HL-60/S4 (cell line): ENCODE data around the gene LRP1B.
"Not testable (repeated sequence)": the region's sequence is repeated elsewhere in the genome, so short reads cannot be mapped to it uniquely, and the experiment has no call there.

Experiments
- in situ Hi-C: fragments of 300-500 bp; cut with MboI; formaldehyde crosslinking; loops from 2 replicates; pipeline ENCODE4 v1.14.3; 2022; ENCODE audit warnings: low sequenced_read_pairs

LRP1B gene

GRCh38 chr2:141201016-141201565 lies 929.7 kb downstream of the LRP1B start:
- in situ Hi-C loops: no loop called here

DNA sequence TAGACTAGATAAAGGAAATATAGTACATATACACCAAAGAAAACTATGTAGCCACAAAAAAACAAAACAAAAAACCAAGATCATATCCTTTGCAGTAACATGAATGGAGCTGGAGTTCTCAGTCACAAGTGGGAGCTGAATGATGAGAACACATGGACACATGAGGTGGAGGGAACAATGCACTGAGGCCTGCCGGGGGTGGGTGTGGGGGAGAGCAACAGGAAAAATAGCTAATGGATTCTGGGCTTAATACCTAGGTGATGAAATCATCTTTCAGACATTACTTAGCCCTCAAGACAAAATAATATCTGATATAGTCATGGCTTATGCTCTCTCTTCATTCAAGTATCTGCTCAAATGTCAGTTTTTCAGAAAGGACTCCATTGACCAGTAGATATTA lies 930.6 kb downstream of the LRP1B start:
- in situ Hi-C loops: no loop called here

- in situ Hi-C loops: no loop called here
Observed at GRCh38 chr2:141199711-141200110, 931.1 kb downstream of the LRP1B start.

DNA sequence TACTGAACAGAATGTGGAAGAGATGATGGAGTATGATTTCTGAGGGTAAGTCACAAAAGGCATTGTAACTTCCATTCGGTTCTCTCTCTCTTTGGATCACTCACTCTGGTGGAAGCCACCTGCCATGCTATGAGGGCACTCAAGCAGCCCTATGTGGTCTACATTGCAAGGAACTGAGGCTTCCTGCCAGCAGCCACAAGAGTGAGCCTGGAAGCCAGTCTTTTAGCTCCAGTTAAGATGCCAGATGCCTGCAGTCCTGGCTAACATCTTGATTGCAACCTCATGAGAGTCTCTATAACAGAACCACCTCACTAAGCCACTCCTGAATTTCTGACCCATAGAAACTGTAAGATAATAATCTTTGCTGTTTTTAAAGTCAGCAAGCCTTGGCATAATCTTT lies 935.7 kb downstream of the LRP1B start:
- in situ Hi-C loops: no loop called here

GRCh38 chr2:141187075-141187439 lies 943.8 kb downstream of the LRP1B start:
- in situ Hi-C loops: no loop called here

GRCh38 chr2:141186413-141187074 lies 944.3 kb downstream of the LRP1B start:
- in situ Hi-C loops: no loop called here

- in situ Hi-C loops: no loop called here
Observed at GRCh38 chr2:141182246-141182645, 948.6 kb downstream of the LRP1B start.

DNA sequence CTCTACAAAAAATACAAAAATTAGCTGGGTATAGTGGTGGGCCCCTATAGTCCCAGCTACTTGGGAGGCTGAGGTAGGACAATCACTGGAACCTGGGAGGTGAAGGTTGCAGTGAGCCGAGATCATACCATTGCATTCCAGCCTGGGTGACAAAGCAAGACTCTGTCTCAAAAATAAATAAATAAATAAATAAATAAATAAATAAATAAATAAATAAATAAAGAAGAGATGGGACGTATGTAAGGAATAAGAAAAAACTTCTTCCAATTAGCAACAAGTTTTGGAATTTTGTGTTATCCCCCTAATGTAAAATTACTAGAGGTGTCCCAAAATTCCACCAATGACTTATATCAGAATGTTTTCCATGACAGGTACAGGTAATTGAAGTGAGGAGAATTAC lies 961.7 kb downstream of the LRP1B start:
- in situ Hi-C loops: not testable (repeated sequence)

GRCh38 chr2:141162314-141162713 lies 968.5 kb downstream of the LRP1B start:
- in situ Hi-C loops: no loop called here

DNA sequence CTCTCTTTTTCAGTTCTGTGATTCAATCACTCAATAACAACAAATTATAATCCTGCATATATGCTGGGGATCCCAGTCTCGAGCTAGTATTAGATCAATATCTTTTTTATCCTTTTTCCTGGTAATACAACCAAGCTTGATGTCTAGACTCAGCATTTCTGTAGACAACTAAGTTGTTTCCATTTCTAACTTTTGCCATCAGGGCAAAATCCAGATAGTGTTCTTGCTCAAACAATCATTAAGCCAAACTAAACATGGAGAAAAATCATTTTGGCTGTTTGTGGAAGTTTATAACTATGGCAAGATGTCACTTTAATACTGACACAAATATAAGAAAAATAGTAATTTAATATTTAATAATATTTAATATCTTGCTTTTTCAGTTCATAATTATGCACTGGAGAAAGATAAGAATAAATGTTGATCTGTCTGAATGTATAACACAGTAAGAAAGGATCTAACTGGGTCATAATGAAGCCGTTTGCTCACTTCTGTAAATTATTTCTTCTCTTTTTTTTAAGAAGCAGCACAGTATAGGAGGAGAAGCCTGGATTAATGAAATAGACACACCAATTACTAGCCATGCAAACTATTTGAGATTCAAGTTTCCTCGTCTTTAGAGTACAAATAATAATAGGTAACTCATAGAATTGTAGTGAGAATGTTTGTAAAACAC lies 979.1 kb downstream of the LRP1B start:
- in situ Hi-C loops: no loop called here

GRCh38 chr2:141142025-141142424 lies 988.8 kb downstream of the LRP1B start:
- in situ Hi-C loops: no loop called here

DNA sequence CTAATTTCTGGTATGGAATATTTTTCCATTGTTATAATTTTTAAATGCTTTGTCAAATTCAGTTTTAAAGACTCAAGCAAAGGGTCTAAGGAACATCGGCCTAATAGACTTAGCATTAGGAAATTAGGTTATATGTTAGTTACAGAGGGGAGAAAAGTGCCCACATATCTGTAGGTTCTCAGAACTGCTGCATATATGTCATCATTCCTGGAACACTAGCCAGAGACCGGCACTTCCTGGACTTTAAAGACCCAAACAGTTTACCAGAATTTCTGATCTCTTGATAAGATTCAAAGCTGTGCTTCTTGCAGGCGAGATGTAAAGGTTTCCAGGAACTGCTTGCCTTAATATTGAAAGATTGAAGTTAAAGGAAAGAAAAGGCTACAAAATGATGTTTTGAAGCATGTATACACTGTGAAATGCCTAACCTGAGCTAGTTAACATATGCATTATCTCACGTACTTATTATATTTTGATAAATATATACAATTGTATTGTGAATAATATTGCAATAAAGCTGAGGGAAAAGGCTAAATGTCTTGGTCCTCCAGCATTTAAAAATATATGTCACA lies 993.6 kb downstream of the LRP1B start:
- in situ Hi-C loops: no loop called here

DNA sequence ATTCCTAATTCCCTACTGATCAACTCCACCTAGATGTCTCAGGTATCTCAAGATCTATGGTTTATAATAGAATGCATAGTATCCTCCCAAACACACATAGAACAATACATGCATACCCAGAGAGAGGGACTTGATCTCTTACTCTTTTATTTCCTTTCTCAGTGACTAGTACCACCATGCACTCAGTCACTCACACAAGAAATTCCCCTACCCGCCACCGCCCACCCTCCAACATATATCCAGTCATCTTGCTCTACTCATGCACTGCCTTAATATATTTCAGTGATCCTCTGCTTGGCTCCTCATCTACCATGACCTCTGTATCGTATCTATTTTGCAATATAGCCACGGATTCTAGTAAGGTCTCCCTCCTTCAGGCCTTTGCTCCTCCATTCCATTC lies 996.9 kb downstream of the LRP1B start:
- in situ Hi-C loops: no loop called here

DNA sequence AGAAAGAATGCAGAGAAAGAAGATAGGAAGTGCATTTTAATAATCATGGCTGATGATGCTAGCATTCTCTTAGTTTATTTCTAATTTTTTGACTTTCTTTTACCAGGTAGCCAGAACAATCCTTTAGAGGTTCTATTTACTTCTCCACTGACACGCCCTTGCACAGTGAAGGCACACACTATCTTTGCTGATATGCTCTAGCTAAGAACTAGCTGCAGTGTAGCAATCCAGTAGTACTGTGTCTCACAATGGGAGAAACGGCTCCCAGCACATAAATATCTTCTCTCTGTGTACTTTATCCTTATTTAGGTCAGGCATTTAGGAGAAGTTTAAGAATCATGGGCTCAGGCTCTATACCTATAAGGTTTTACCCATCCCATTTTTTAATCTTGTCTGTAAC lies 1005.4 kb downstream of the LRP1B start:
- in situ Hi-C loops: no loop called here

- in situ Hi-C loops: no loop called here
Observed at GRCh38 chr2:141118836-141119235, 1012.0 kb downstream of the LRP1B start.

DNA sequence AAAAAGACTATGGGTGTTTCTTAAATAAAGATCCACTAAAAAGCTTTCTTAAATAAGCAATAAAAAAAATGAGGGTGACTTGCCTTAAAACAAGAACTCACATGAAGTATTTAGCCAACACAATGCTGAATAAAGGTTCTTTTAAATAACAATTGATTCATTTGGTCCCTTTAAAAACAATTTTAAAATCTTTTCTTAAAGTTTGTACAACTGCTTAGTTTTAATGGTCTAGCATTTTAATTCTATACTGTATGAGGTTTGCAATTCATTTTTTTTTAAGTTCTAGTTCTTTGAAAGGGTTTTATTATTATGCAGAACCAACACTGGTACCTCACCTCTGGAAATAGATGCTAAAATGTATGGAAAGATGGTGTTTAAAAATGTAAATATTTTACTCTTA lies 1017.5 kb downstream of the LRP1B start:
- in situ Hi-C loops: no loop called here

GRCh38 chr2:141109633-141110032 lies 1021.2 kb downstream of the LRP1B start:
- in situ Hi-C loops: no loop called here

GRCh38 chr2:141105763-141106162 lies 1025.1 kb downstream of the LRP1B start:
- in situ Hi-C loops: no loop called here

GRCh38 chr2:141103216-141103615 lies 1027.6 kb downstream of the LRP1B start:
- in situ Hi-C loops: no loop called here

DNA sequence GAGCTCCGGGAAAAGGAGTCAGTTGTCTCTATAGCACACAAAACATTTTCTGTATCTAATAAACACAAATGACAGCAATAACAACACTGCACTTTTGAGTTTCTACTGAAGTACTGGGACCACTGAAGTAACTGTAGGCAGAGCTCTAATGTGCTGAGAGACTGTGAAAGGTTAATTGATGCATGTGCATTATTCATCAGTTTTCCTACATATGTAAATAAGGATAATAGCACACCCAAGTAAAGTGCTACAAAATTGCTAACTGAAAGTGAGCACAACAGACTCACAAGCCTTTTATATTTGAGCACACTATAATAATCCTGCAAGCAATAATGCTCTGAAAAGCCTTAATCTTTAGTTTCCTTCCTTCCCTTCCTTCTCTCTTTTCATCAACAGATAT lies 1051.6 kb downstream of the LRP1B start:
- in situ Hi-C loops: no loop called here

- in situ Hi-C loops: no loop called here
Observed at GRCh38 chr2:141075753-141076152, 1055.1 kb downstream of the LRP1B start.

DNA sequence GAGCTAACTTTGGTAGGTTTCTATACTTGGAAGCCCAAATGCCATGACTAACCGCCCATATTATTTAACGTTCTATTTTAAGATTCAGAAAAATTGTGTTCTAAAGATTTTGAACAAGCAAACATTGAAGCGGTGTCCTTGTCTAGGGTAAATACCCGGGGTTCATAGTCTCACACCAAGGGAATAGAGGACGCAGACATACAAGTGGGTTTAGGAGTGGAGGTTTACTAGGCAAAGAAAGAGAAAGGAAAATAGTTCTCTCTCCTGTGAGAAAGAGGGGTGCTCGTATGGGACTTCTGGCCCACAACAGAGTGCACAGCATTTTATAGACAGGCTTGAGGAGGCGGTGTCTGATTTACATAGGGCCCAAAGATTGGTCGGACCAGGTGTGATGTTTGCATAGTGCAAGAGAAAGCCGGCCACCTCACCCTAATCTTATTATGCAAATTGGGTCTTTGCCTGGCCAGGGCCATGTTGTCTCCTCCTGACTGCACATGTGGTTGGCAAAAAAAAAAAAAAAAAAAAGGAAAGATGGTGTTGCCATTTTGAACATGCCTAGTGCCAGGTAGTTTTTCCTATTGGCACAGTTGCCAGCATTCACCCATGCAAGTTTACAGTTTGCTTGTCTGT lies 1062.6 kb downstream of the LRP1B start:
- in situ Hi-C loops: no loop called here
